ENCODE data around the gene NME1. TPM values are rescaled to one million over a fixed set of nuclear protein-coding genes. Genes with fewer than 3 reads are reported as not detected.

Gene NME1
- total and polyA plus RNA-seq, 2 experiments from 2014 or later: 133 to 250 TPM

GRCh38 chr17:51165680-51166197 lies 12.4 kb downstream of the NME1 start:
- H3K27ac ChIP-seq: peak overlapping the region; percentile 90
- peak overlapping the region; percentile 79 for H3K4me3 ChIP-seq
- TF ChIP-seq EZH2 (IDR thresholded peaks at IDR 0.05; ENCODE audit: insufficient read depth, poor library complexity, severe bottlenecking) (no peak), EZH2phosphoT487 (IDR thresholded peaks at IDR 0.05; ENCODE audit: insufficient read depth, low read depth) (no peak)
- H3K9me2 ChIP-seq (ENCODE audit: insufficient read depth): no peaks in the 10 kb centered on the region
- peak overlapping the region; percentile 91 for H3K9ac ChIP-seq
- no peaks in the 10 kb centered on the region for H3K9me3 ChIP-seq (ENCODE audit: low read depth)
- H3K4me2 ChIP-seq (ENCODE audit: unreplicated experiment): peak overlapping the region; percentile 85
- H3F3A ChIP-seq (ENCODE audit: insufficient read depth): peaks cover 25% of the 10 kb centered on the region
- in situ Hi-C loops (cut with MboI): no loop called here
- 23 to 24% methylated on average over 21 of the region's 21 CpGs for WGBS, 2 experiments (ENCODE audit: low coverage in 1 of 2, low lambda C conversion rate in 2 of 2, missing lambda C conversion rate in 2 of 2)
- no peaks in the 10 kb centered on the region for H3K27me3 ChIP-seq (replicated peaks; ENCODE audit: insufficient read depth)
- peaks cover 46% of the 10 kb centered on the region for H3K36me3 ChIP-seq (ENCODE audit: low read depth)
- no peaks in the 10 kb centered on the region for H4K20me1 ChIP-seq (ENCODE audit: insufficient read depth)
- peak; percentile 52 for DNase-seq
- peak overlapping the region; percentile 92 for H2AFZ ChIP-seq
- H3K4me1 ChIP-seq (ENCODE audit: insufficient read depth): peaks cover 8% of the 10 kb centered on the region
- peaks cover 37% of the 10 kb centered on the region for H3K79me2 ChIP-seq (ENCODE audit: insufficient read depth)

DNA sequence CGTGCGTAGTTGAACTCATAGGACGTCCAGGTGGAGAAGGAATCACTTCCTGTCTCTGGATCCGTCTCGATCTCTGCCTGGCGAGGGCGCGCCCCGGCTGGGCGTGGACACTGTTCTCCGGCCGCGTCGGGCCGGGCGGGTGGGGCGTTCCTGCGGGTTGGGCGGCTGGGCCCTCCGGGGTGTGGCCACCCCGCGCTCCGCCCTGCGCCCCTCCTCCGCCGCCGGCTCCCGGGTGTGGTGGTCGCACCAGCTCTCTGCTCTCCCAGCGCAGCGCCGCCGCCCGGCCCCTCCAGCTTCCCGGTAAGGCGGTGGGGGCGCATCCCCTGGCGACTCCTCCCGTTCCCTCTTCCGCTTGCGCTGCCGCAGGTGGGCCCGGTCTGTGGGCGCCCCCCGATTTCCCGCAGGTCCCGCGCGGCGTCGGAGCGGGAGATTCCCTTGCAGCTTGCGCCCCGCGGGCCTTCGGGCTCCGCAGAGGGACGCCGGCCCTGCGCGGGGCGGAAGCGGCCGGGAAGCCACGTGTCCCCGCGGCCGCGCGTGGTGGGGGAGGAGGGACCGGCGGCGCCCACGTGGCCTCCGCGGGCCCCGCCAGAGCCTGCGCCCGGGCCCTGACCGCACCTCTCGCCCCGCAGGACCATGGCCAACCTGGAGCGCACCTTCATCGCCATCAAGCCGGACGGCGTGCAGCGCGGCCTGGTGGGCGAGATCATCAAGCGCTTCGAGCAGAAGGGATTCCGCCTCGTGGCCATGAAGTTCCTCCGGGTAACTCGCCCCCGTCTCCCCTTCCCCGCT lies 13.0 kb downstream of the NME1 start, which contains the start of gene NME2:
NME2 (plus strand) TSS at position 214 of the 789 bp plus-strand sequence; CDS start at position 634, 420 bp downstream.
- Histone ChIP-seq H3K27ac (peak within 1 kb of the TSS; percentile 90), H3K4me1 (ENCODE audit: insufficient read depth) (peaks cover 8% of the 10 kb centered on the region), H3K9me3 (ENCODE audit: low read depth) (no peaks in the 10 kb centered on the region), H3K79me2 (ENCODE audit: insufficient read depth) (peaks cover 37% of the 10 kb centered on the region), H3K4me2 (ENCODE audit: unreplicated experiment) (peak within 1 kb of the TSS; percentile 94), H3K9me2 (ENCODE audit: insufficient read depth) (no peaks in the 10 kb centered on the region), H3K9ac (peak within 1 kb of the TSS; percentile 91), H3F3A (ENCODE audit: insufficient read depth) (peaks cover 31% of the 10 kb centered on the region), H2AFZ (peak within 1 kb of the TSS; percentile 92), H3K36me3 (ENCODE audit: low read depth) (peaks cover 46% of the 10 kb centered on the region), H3K27me3 (replicated peaks; ENCODE audit: insufficient read depth) (no peaks in the 10 kb centered on the region), H4K20me1 (ENCODE audit: insufficient read depth) (no peaks in the 10 kb centered on the region), H3K4me3 (peak within 1 kb of the TSS; percentile 79)
- peak; percentile 94 for DNase-seq
- in situ Hi-C loops (cut with MboI): no loop called here
- WGBS, 2 experiments (ENCODE audit: low coverage in 1 of 2, low lambda C conversion rate in 2 of 2, missing lambda C conversion rate in 2 of 2): 1 to 2% methylated on average over 58 to 88 of the region's 98 CpGs
- TF ChIP-seq EZH2phosphoT487 (IDR thresholded peaks at IDR 0.05; ENCODE audit: insufficient read depth, low read depth) (no peak), EZH2 (IDR thresholded peaks at IDR 0.05; ENCODE audit: insufficient read depth, poor library complexity, severe bottlenecking) (no peak)

DNA sequence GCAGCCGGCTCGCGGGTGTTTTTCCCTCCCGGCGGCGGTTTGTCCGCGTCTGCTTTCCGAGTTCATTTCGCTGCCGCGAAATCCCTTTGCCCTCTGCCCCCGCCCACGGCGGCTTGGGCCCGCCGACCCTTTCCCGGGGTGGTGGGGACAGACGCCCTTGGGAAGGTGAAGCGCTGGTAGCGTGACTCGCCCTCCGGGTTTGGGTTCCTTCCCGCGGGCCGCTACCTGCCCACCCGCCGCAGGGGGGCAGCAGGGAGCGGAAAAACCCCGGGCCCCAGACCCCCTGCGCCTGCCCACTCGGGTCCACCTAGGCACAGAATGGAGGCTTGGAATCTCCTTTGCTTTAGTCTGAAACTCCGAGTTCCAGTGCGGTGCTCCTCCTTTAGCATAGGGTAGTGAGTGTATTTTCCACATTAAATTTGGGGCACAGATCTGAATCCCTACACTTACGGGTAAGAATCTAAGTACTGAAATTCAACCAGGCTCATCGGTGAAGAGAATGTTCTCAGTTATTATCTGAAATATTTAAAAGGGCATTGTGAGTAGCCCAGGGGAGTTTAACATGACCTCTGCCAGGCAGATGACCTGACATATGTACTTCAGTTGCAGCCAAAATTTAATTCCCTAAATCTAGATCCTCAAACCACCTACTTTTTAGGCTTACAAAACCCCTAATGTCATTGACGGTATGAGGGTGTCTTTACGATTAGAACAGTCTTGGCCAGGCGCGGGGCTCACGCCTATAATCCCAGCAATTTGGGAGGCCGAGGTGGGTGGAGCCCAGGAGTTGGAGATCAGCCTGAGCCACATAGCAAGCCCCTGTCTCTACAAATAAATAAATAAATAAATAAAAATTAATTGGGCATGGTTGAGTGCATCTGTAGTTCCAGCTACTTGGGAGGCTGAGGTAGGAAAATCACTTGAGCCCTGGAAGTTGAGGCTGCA lies 13.9 kb downstream of the NME1 start:
- in situ Hi-C loops (cut with MboI): no loop called here

GRCh38 chr17:51169340-51169739 lies 16.0 kb downstream of the NME1 start:
- Histone ChIP-seq H2AFZ (no peak overlapping the region), H3K4me3 (no peak overlapping the region), H3F3A (ENCODE audit: insufficient read depth) (peaks cover 45% of the 10 kb centered on the region), H3K9ac (no peak overlapping the region), H3K9me3 (ENCODE audit: low read depth) (no peaks in the 10 kb centered on the region), H4K20me1 (ENCODE audit: insufficient read depth) (no peaks in the 10 kb centered on the region), H3K4me2 (ENCODE audit: unreplicated experiment) (no peak overlapping the region), H3K9me2 (ENCODE audit: insufficient read depth) (no peaks in the 10 kb centered on the region), H3K36me3 (ENCODE audit: low read depth) (peaks cover 39% of the 10 kb centered on the region), H3K79me2 (ENCODE audit: insufficient read depth) (peaks cover 37% of the 10 kb centered on the region), H3K27me3 (replicated peaks; ENCODE audit: insufficient read depth) (no peaks in the 10 kb centered on the region), H3K27ac (no peak overlapping the region), H3K4me1 (ENCODE audit: insufficient read depth) (peaks cover 8% of the 10 kb centered on the region)
- TF ChIP-seq EZH2phosphoT487 (IDR thresholded peaks at IDR 0.05; ENCODE audit: insufficient read depth, low read depth) (no peak), EZH2 (IDR thresholded peaks at IDR 0.05; ENCODE audit: insufficient read depth, poor library complexity, severe bottlenecking) (no peak)
- no peak for DNase-seq
- 80 to 100% methylated on average over 1 of the region's 1 CpG for WGBS, 2 experiments (ENCODE audit: low coverage in 1 of 2, low lambda C conversion rate in 2 of 2, missing lambda C conversion rate in 2 of 2)
- in situ Hi-C loops (cut with MboI): no loop called here

More for the DNA sequence above, 13.9 kb downstream of the NME1 start:
- Histone ChIP-seq H3K27ac (peak overlapping the region; percentile 90), H4K20me1 (ENCODE audit: insufficient read depth) (no peaks in the 10 kb centered on the region), H3K9me3 (ENCODE audit: low read depth) (no peaks in the 10 kb centered on the region), H3K9ac (peak overlapping the region; percentile 91), H3F3A (ENCODE audit: insufficient read depth) (peaks cover 39% of the 10 kb centered on the region), H3K4me3 (peak overlapping the region; percentile 79), H3K4me1 (ENCODE audit: insufficient read depth) (peaks cover 8% of the 10 kb centered on the region), H3K36me3 (ENCODE audit: low read depth) (peaks cover 40% of the 10 kb centered on the region), H3K79me2 (ENCODE audit: insufficient read depth) (peaks cover 37% of the 10 kb centered on the region), H3K4me2 (ENCODE audit: unreplicated experiment) (peak overlapping the region; percentile 94), H2AFZ (peak overlapping the region; percentile 92), H3K9me2 (ENCODE audit: insufficient read depth) (no peaks in the 10 kb centered on the region), H3K27me3 (replicated peaks; ENCODE audit: insufficient read depth) (no peaks in the 10 kb centered on the region)
- no peak for TF ChIP-seq EZH2 (IDR thresholded peaks at IDR 0.05; ENCODE audit: insufficient read depth, poor library complexity, severe bottlenecking)
- no peak for TF ChIP-seq EZH2phosphoT487 (IDR thresholded peaks at IDR 0.05; ENCODE audit: insufficient read depth, low read depth)
- peak; percentile 74 for DNase-seq
- WGBS, 2 experiments (ENCODE audit: low coverage in 1 of 2, low lambda C conversion rate in 2 of 2, missing lambda C conversion rate in 2 of 2): 16% methylated on average over 40 of the region's 42 CpGs

Data from GM23248 (cell line).